Fibroblast of mammary gland (primary cell): Measurements from ENCODE around the gene RAB8A.

Source experiments
- DNase-seq: peaks from one replicate; pipeline ENCODE4 v3.0.0-alpha.2; 2010; ENCODE audit warnings: low read depth
- H3K4me3 ChIP-seq: 2 replicates; pipeline ENCODE4 v1.5.1; 2011; ENCODE audit warnings: low read depth, mild to moderate bottlenecking, low read length, moderate library complexity; ENCODE audit not compliant: control insufficient read depth
- CTCF ChIP-seq: conservative IDR thresholded peaks from 2 replicates; pipeline ENCODE4 v1.5.1; 2011; ENCODE audit warnings: low read depth, low read length, inconsistent platforms; ENCODE audit not compliant: control insufficient read depth, insufficient read depth

Gene RAB8A

GRCh38 chr19:16133818-16134217 is 22.1 kb downstream of the RAB8A start:
- peak; percentile 13 for DNase-seq
- no peak overlapping the region for H3K4me3 ChIP-seq
- TF ChIP-seq CTCF = no peak

- no peak overlapping the region for H3K4me3 ChIP-seq
- DNase-seq = no peak
- TF ChIP-seq CTCF = no peak
Measured at GRCh38 chr19:16134510-16134909, 22.8 kb downstream of the RAB8A start.

- no peak overlapping the region for H3K4me3 ChIP-seq
- no peak for DNase-seq
- TF ChIP-seq CTCF = no peak
Measured at GRCh38 chr19:16135430-16136127, 23.9 kb downstream of the RAB8A start.

- no peak for TF ChIP-seq CTCF
- H3K4me3 ChIP-seq = no peak overlapping the region
- DNase-seq = no peak
Measured at GRCh38 chr19:16136185-16136999, 24.7 kb downstream of the RAB8A start.

GRCh38 chr19:16139752-16140151 is 28.1 kb downstream of the RAB8A start:
- no peak for DNase-seq
- no peak overlapping the region for H3K4me3 ChIP-seq
- TF ChIP-seq CTCF = no peak

- no peak for DNase-seq
- no peak overlapping the region for H3K4me3 ChIP-seq
- no peak for TF ChIP-seq CTCF
Measured at GRCh38 chr19:16141043-16141442, 29.4 kb downstream of the RAB8A start.
